ENCODE data around the gene BNC2.
"Not testable (repeated sequence)": the region's sequence is repeated elsewhere in the genome, so short reads cannot be mapped to it uniquely, and the experiment has no call there.

Gene BNC2
- total RNA-seq, result 1.0 to 23.6 (median 9.0) reads per million in 17 experiments

GRCh38 chr9:16870596-16871335 lies at the start of gene BNC2:
Gene BNC2 (minus strand): TSS chr9:16870670. CDS start chr9:16870648, 22 bp downstream.
- peak; percentile 72 to 82 (median 79) for DNase-seq

GRCh38 chr9:16918920-16919319 lies 48.5 kb upstream of the BNC2 start:
- DNase-seq, result no peak

- DNase-seq, result no peak
Measured at GRCh38 chr9:16915126-16915831, 44.8 kb upstream of the BNC2 start.

- DNase-seq, result no peak
Measured at GRCh38 chr9:16912197-16912596, 41.7 kb upstream of the BNC2 start.

- DNase-seq, result not testable (repeated sequence)
Measured at GRCh38 chr9:16908206-16908605, 37.7 kb upstream of the BNC2 start.

GRCh38 chr9:16904655-16905054 lies 34.2 kb upstream of the BNC2 start:
- no peak for DNase-seq

- DNase-seq, result peak in 2 of 4 experiments; percentile 41 to 58
Measured at GRCh38 chr9:16901590-16901989, 31.1 kb upstream of the BNC2 start.

GRCh38 chr9:16899606-16900005 lies 29.1 kb upstream of the BNC2 start:
- DNase-seq, result no peak

- no peak for DNase-seq
Measured at GRCh38 chr9:16898464-16898863, 28.0 kb upstream of the BNC2 start.

GRCh38 chr9:16888594-16888993 lies 18.1 kb upstream of the BNC2 start:
- DNase-seq, result no peak

GRCh38 chr9:16885931-16886330 lies 15.5 kb upstream of the BNC2 start:
- no peak for DNase-seq

- DNase-seq, result peak; percentile 86 to 96 (median 90)
Measured at GRCh38 chr9:16884952-16885513, 14.6 kb upstream of the BNC2 start.

GRCh38 chr9:16884373-16884772 lies 13.9 kb upstream of the BNC2 start:
- peak; percentile 74 to 91 (median 82) for DNase-seq

GRCh38 chr9:16883586-16883985 lies 13.1 kb upstream of the BNC2 start:
- no peak for DNase-seq

GRCh38 chr9:16882440-16882839 lies 12.0 kb upstream of the BNC2 start:
- not testable (repeated sequence) for DNase-seq

- no peak for DNase-seq
Measured at GRCh38 chr9:16879416-16879815, 8.9 kb upstream of the BNC2 start.

- no peak for DNase-seq
Measured at GRCh38 chr9:16877256-16877655, 6.8 kb upstream of the BNC2 start.

- no peak for DNase-seq
Measured at GRCh38 chr9:16873126-16873802, 2.8 kb upstream of the BNC2 start.

- DNase-seq, result peak; percentile 86 to 93 (median 91)
Measured at GRCh38 chr9:16871336-16872151, 1.1 kb upstream of the BNC2 start.

GRCh38 chr9:16869882-16870595 lies 431 bp downstream of the BNC2 start:
- peak; percentile 18 to 58 (median 46) for DNase-seq

- peak; percentile 36 to 51 (median 46) for DNase-seq
Measured at GRCh38 chr9:16869131-16869881, 1.2 kb downstream of the BNC2 start.

Measured in suppressor macrophage (primary cell).